Measurements from ENCODE around the gene TUBGCP4.

The TUBGCP4 gene

DNA sequence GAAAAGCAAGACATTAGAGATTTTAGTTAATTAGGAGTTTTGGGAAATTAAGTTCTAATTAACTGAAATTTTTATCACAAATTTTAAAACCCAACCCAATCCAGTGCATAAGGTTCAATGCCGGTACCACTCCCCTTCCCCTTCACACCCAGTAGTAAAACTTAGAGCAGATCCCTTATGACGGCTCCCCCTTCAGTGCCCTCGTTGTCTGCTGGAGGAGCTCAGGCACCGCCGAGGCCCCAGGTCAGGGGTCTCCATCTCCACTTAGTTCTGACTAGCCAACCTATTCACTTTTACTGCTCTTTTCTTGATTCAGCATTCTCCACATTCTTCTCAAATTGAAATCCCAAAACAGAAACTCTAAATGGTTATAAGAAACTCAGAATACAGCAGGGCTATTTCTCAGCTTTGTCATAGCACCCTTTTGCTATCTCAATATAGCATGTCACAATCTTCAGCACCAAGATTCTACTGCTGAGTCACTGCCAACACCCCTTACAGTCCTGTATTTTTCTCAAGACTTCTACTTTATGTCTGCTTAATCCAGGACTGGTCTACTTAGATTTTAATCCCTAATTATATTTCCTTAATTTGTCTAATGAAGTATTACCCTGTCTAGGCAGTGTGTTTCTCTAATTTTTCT lies 39.8 kb downstream of the TUBGCP4 start:
- TF ChIP-seq, protein P1, sequence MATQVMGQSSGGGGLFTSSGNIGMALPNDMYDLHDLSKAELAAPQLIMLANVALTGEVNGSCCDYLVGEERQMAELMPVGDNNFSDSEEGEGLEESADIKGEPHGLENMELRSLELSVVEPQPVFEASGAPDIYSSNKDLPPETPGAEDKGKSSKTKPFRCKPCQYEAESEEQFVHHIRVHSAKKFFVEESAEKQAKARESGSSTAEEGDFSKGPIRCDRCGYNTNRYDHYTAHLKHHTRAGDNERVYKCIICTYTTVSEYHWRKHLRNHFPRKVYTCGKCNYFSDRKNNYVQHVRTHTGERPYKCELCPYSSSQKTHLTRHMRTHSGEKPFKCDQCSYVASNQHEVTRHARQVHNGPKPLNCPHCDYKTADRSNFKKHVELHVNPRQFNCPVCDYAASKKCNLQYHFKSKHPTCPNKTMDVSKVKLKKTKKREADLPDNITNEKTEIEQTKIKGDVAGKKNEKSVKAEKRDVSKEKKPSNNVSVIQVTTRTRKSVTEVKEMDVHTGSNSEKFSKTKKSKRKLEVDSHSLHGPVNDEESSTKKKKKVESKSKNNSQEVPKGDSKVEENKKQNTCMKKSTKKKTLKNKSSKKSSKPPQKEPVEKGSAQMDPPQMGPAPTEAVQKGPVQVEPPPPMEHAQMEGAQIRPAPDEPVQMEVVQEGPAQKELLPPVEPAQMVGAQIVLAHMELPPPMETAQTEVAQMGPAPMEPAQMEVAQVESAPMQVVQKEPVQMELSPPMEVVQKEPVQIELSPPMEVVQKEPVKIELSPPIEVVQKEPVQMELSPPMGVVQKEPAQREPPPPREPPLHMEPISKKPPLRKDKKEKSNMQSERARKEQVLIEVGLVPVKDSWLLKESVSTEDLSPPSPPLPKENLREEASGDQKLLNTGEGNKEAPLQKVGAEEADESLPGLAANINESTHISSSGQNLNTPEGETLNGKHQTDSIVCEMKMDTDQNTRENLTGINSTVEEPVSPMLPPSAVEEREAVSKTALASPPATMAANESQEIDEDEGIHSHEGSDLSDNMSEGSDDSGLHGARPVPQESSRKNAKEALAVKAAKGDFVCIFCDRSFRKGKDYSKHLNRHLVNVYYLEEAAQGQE (IDR thresholded peaks at IDR 0.05; ENCODE audit: insufficient read depth in 1 of 2, low read depth in 2 of 2, low read length in 2 of 2), result no peak
- TF ChIP-seq FOXP2 (optimal IDR thresholded peaks at IDR 0.05; ENCODE audit: borderline replicate concordance, extremely low read depth, extremely low read length, insufficient read depth), result no peak
- no peak for TF ChIP-seq SIN3A (IDR thresholded peaks at IDR 0.05; ENCODE audit: borderline replicate concordance, insufficient read depth, low read length)
- TF ChIP-seq TAF1 (IDR thresholded peaks at IDR 0.05; ENCODE audit: borderline replicate concordance, insufficient read depth, low read length), result no peak

DNA sequence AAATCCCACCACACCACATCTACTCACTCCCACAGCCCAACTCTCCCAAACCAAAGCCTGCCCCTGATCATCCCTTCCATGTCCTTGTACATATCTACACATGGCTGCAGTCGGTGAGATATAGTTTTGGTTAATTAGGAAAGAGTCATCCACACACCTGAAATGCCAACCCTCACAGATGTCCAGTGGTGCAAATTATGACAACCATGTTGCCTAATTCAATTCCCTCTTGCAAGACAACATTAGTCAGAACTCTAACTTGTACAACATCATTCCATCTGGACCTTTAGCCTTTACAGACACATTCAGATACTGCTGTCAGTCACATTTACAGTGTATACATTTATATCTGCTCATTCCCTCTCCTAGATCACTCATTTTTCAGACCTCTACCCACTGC lies 41.2 kb downstream of the TUBGCP4 start:
- TF ChIP-seq POLR2AphosphoS5 (IDR thresholded peaks at IDR 0.05; ENCODE audit: low read depth, low read length), result no peak
- no peak for TF ChIP-seq TAF1 (IDR thresholded peaks at IDR 0.05; ENCODE audit: borderline replicate concordance, insufficient read depth, low read length)
- TF ChIP-seq SIN3A (IDR thresholded peaks at IDR 0.05; ENCODE audit: borderline replicate concordance, insufficient read depth, low read length), result no peak
- no peak for TF ChIP-seq FOXP2 (optimal IDR thresholded peaks at IDR 0.05; ENCODE audit: borderline replicate concordance, extremely low read depth, extremely low read length, insufficient read depth)
- TF ChIP-seq, protein P1 (IDR thresholded peaks at IDR 0.05; ENCODE audit: insufficient read depth in 1 of 2, low read depth in 2 of 2, low read length in 2 of 2), result no peak

DNA sequence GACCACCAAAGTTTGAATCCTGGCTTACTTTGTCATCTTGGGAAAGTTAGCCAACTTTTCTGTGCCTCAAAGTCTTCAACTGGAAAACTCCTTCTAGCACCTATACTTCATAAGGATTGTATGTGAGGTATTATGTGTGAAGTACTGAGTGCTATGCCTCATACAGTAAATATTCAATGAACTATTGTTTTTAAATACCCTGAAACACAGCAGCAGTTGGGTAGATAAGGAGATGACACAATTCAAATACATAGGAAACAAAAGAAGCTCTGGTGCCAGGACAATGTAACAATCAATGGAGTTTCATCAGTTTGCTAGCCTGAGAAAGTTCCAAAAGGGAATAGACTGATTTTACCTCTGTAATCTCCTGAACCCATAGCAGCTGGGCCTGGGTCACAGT lies 43.3 kb downstream of the TUBGCP4 start:
- no peak for TF ChIP-seq SIN3A (IDR thresholded peaks at IDR 0.05; ENCODE audit: borderline replicate concordance, insufficient read depth, low read length)
- no peak for TF ChIP-seq TAF1 (IDR thresholded peaks at IDR 0.05; ENCODE audit: borderline replicate concordance, insufficient read depth, low read length)
- TF ChIP-seq FOXP2 (optimal IDR thresholded peaks at IDR 0.05; ENCODE audit: borderline replicate concordance, extremely low read depth, extremely low read length, insufficient read depth), result no peak
- TF ChIP-seq POLR2AphosphoS5 (IDR thresholded peaks at IDR 0.05; ENCODE audit: low read depth, low read length), result no peak
- TF ChIP-seq, protein P1 (IDR thresholded peaks at IDR 0.05; ENCODE audit: insufficient read depth in 1 of 2, low read depth in 2 of 2, low read length in 2 of 2), result no peak

DNA sequence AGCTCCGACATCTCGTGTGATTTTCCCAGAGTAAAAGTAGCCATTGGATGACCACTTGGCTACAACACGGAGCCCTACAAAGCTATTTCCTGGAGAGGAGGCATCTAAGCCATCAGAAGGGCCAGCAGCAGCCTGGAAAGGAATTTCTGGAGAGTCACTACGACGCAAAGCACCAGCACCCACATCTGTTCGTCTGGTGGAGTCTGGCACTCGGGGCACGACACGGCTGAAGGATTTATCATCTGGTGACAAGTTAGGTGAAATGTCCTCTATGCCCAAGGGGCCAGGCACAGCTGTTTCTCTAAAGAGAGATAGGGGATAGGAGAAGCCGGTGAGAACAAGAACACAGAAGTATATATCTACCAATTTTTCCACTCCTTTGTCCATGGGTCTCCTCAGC lies 49.5 kb downstream of the TUBGCP4 start:
- TF ChIP-seq, protein P1 (IDR thresholded peaks at IDR 0.05; ENCODE audit: insufficient read depth in 1 of 2, low read depth in 2 of 2, low read length in 2 of 2), result no peak
- TF ChIP-seq FOXP2 (optimal IDR thresholded peaks at IDR 0.05; ENCODE audit: borderline replicate concordance, extremely low read depth, extremely low read length, insufficient read depth), result no peak
- no peak for TF ChIP-seq POLR2AphosphoS5 (IDR thresholded peaks at IDR 0.05; ENCODE audit: low read depth, low read length)
- TF ChIP-seq SIN3A (IDR thresholded peaks at IDR 0.05; ENCODE audit: borderline replicate concordance, insufficient read depth, low read length), result no peak
- no peak for TF ChIP-seq TAF1 (IDR thresholded peaks at IDR 0.05; ENCODE audit: borderline replicate concordance, insufficient read depth, low read length)
